ENCODE data around the gene SOWAHB. TPM values are rescaled to one million over a fixed set of nuclear protein-coding genes. Genes with fewer than 3 reads are reported as not detected.
A peak's percentile ranks its signal among the peaks of the same experiment; 100 is the strongest.
"Not testable (repeated sequence)": the region's sequence is repeated elsewhere in the genome, so short reads cannot be mapped to it uniquely, and the experiment has no call there.

Gene SOWAHB
- total RNA-seq, 2 donors from 2014 or later = 20.8 to 25.7 TPM

GRCh38 chr4:76883147-76883546 lies 14.8 kb downstream of the SOWAHB start:
- Histone ChIP-seq H3K27ac (no peak overlapping the region), H3K9me3 (no peaks in the 10 kb centered on the region), H3K4me3 (no peak overlapping the region), H3K4me1 (no peaks in the 10 kb centered on the region), H3K27me3 (no peaks in the 10 kb centered on the region), H3K36me3 (no peaks in the 10 kb centered on the region), H3K9ac (ENCODE audit: low read depth in 2 of 2, low read length in 2 of 2) (no peak overlapping the region)
- intact Hi-C loops (cut with DNase I) = no loop called here
- no peak for DNase-seq
- TF ChIP-seq CTCF (IDR thresholded peaks at IDR 0.05) = no peak

- Histone ChIP-seq H3K9me3 (no peaks in the 10 kb centered on the region), H3K9ac (ENCODE audit: low read depth in 2 of 2, low read length in 2 of 2) (no peak overlapping the region), H3K27me3 (no peaks in the 10 kb centered on the region), H3K4me1 (no peaks in the 10 kb centered on the region), H3K4me3 (no peak overlapping the region), H3K36me3 (no peaks in the 10 kb centered on the region), H3K27ac (no peak overlapping the region)
- no peak for TF ChIP-seq CTCF (IDR thresholded peaks at IDR 0.05)
- intact Hi-C loops (cut with DNase I) = no loop called here
- DNase-seq = no peak
These were observed 15.3 kb downstream of the SOWAHB start for GRCh38 chr4:76882630-76883029.

- Histone ChIP-seq H3K4me3 (no peak overlapping the region), H3K9me3 (no peaks in the 10 kb centered on the region), H3K36me3 (no peaks in the 10 kb centered on the region), H3K4me1 (no peaks in the 10 kb centered on the region), H3K9ac (ENCODE audit: low read depth in 2 of 2, low read length in 2 of 2) (no peak overlapping the region), H3K27me3 (no peaks in the 10 kb centered on the region), H3K27ac (no peak overlapping the region)
- TF ChIP-seq CTCF (IDR thresholded peaks at IDR 0.05) = no peak
- peak; percentile 85 for DNase-seq
- intact Hi-C loops (cut with DNase I) = no loop called here
These were observed 16.6 kb downstream of the SOWAHB start for GRCh38 chr4:76881375-76881774.

- Histone ChIP-seq H3K9ac (ENCODE audit: low read depth in 2 of 2, low read length in 2 of 2) (no peak overlapping the region), H3K27ac (no peak overlapping the region), H3K9me3 (no peaks in the 10 kb centered on the region)
These were observed 18.1 kb downstream of the SOWAHB start for GRCh38 chr4:76879731-76880364.

GRCh38 chr4:76878641-76879165 lies 19.2 kb downstream of the SOWAHB start:
- H3K27me3 ChIP-seq; H3K4me1 ChIP-seq; intact Hi-C loops (cut with DNase I); H3K36me3 ChIP-seq; DNase-seq; H3K9ac ChIP-seq (ENCODE audit: low read depth in 2 of 2, low read length in 2 of 2); H3K4me3 ChIP-seq; H3K9me3 ChIP-seq; H3K27ac ChIP-seq: not testable (repeated sequence)

More at GRCh38 chr4:76879731-76880364, 18.1 kb downstream of the SOWAHB start:
- no peaks in the 10 kb centered on the region for H3K27me3 ChIP-seq
- DNase-seq = no peak
- H3K36me3 ChIP-seq = no peaks in the 10 kb centered on the region
- intact Hi-C loops (cut with DNase I) = no loop called here
- no peaks in the 10 kb centered on the region for H3K4me1 ChIP-seq
- TF ChIP-seq CTCF (IDR thresholded peaks at IDR 0.05) = no peak
- no peak overlapping the region for H3K4me3 ChIP-seq

- no peak for DNase-seq
- intact Hi-C loops (cut with DNase I) = no loop called here
These were observed 23.8 kb downstream of the SOWAHB start for GRCh38 chr4:76874176-76874575.

More at GRCh38 chr4:76874176-76874575, 23.8 kb downstream of the SOWAHB start:
- Histone ChIP-seq H3K4me1 (no peaks in the 10 kb centered on the region), H3K27ac (no peak overlapping the region), H3K9ac (ENCODE audit: low read depth in 2 of 2, low read length in 2 of 2) (no peak overlapping the region), H3K4me3 (no peak overlapping the region), H3K27me3 (no peaks in the 10 kb centered on the region), H3K36me3 (no peaks in the 10 kb centered on the region), H3K9me3 (no peaks in the 10 kb centered on the region)
- TF ChIP-seq CTCF (IDR thresholded peaks at IDR 0.05) = no peak
